8988T (cell line): ENCODE results near the gene FYCO1.
"Not testable (repeated sequence)": the region's sequence is repeated elsewhere in the genome, so short reads cannot be mapped to it uniquely, and the experiment has no call there.

Experiments used
- DNase-seq: peaks from one replicate; pipeline ENCODE4 v3.0.0; 2011

FYCO1 gene

GRCh38 chr3:46008058-46008457, 12.4 kb upstream of the FYCO1 start:
- no peak for DNase-seq

GRCh38 chr3:46007280-46007679, 11.7 kb upstream of the FYCO1 start:
- no peak for DNase-seq

GRCh38 chr3:46006238-46007032, 10.8 kb upstream of the FYCO1 start:
- no peak for DNase-seq

DNA sequence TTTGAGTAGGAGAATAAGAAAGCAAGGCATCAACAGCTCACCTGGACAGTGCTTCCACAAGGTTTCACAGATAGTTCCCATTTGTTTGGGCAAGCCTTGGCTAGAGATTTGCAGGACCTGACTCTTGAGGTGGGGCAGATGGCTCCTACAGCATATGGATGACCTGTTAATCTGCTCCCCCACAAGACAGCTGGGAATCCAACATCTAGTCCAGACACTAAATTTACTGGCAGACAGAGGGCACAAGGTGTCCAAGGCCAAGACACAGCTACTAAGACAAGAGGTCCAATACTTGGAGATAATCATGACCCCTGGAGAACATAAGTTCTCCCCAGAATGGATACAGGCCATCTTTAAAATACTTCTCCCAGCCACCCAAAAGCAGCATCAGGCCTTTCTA, 8.1 kb upstream of the FYCO1 start:
- DNase-seq = not testable (repeated sequence)

DNA sequence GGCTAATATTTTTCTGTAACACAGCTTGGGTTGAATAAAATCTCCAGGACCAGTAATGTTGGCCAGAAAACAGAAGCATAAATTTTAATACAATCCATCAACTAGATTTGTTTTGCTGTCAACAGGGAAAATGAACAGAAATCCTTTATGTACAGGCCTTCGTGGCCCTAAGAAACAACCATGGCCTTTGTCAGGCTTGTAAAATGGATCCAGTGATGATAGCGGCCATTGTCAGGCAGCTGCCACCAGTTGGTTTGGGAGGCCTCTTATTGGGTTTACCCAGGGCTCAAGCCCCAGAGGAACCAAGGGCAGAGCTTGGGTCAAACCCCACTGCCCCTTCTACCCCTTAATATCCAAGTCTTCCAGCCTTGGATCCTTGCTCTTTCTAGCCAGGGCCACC, 5.6 kb upstream of the FYCO1 start:
- DNase-seq = no peak

DNA sequence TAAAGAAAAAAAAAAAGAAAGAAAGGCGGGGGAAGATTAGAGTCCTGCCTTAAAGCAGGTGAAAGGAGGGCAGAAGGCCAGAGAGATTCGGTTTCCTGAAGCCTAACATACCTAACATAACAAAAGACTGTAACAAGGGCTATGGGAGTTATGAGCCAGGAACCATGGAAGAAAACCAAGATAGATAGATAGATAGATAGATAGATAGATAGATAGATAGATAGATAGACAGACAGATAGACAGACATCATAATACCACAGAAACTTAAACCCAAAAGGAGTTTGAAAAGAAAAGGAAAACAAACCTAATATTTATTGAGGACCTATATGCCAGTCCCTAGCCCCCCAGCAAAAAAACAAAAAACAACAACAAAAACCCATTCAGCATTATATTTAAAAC, 2.3 kb upstream of the FYCO1 start:
- no peak for DNase-seq

DNA sequence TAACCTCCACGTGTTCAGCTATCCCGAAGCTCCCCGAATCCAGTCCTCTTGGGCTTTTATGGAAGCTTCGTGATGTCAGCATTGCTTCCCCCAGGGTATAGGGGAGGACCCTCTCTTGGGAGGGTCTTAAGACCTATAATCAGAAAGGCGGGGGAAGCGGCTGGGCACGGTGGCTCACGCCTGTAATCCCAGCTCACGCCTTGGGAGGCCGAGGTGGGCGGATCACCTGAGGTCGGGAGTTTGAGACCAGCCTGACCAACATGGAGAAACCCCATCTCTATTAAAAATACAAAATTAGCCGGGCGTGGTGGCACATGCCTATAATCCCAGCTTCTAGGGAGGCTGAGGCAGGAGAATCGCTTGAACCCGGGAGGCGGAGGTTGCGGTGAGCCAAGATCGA, 1.9 kb upstream of the FYCO1 start:
- DNase-seq = not testable (repeated sequence)

DNA sequence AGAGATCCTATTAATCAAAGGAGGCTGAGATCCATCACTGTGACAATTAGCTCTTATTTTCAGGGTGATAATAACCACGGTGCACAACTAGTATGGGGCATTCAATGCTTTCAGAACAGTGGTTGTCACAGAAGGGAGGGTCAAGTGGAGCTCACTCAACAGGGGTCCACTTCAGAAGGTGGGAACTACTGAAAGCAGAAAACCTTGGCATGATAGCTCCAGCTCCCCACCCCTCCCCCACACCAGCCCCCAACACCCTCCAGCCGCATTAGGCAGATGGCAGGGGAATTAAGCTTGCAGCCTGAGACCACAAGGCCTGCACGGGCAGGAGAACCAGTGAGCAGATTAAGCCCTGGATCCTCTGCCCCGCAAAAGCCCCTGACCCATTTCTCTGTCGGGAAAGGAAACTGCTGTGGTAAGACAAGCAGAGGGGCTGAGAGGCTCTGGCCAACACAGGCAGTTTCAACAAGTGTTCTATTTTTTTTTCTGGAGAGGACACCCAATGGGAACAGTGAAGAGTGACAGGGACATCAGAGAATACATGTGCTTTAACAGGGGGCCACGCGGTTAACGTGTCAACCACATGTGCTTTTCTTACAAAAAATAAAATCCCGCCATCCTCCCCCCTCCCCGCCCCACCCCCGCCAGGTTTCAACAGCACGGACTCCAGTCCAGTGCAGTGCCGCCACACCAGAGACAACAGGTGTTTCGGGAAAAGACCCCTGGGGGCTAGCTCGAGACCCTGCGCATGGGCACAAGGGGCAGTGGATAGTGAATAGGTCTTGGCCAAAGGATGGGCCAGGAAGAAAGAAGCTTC, 997 bp downstream of the FYCO1 start:
- DNase-seq = peak; percentile 34

DNA sequence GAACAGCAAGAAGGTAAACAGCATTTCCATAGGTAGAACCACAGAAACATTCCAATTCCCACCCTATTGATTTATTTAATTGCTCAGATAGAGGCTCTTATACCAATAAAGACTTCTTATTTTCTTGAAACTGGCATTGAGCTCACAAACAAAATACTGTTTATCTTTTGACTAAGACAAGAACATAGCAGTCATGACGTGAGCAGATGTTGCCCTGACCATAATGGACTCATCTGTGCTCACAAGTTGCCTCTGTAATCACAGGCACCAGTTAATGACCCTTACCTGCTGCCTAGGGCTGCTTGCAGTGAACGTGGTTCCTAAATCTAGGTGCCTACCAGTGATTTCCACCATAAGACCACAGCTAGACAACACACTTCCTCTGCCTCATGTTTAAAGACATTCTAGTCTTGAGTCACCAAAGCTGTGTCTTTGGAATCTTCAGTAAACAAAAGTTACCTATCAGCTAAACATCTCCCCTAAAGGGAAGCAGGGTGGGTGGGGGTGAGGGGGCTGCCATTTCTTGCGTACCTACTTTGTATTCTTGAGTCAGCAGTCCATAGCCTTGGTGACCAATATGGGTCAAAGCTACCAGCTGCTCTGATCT, 2.1 kb downstream of the FYCO1 start:
- no peak for DNase-seq

- no peak for DNase-seq
Measured at GRCh38 chr3:45992821-45993221, 2.8 kb downstream of the FYCO1 start.

DNA sequence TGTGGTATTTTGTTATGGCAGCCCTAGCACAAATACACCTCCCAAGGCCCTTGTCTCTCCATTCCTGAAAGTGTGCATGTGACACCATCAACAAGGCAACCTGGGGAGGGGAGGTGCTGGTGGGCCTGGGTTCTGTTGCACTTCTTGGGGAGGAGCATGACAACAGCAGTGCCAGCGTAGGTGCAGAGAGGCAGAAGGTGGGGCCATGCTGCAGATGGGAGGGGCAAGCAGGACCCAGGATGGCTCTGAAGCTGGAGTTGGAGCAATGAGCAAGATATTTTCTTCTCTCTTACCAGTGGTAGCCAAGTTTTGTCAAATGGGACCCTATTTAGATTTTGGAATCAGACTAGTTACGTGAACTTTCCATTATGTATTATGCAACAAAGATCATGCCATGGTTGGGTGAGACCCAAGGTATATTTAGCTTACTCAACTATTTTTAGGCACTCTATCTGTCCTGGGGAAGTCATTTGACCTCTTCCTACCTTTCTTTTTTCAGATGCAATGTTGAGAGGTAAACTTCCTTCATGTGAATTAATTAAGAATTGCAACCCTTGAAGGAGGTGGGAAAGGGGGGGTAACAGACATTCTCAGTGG, 3.4 kb downstream of the FYCO1 start:
- DNase-seq = no peak

DNA sequence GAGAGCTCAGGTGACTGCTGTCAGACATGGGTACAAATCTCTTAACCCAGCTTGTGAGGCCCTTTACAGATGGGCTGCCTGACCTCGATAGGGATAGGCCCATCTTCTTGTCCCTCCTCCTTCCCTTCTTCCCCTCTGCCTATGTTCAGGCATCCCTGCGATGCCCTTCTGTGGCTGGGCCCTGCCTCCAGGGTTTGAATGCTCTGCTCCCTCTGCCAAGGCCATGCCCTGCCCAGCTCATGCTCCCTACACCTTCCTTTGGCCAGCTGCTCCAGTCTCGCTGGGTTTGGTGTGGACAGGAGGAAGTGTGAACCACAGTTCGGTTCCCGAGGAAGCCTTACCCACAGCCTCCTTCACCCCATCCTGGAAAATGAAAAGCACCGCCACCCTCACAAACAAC, 4.3 kb downstream of the FYCO1 start:
- no peak for DNase-seq

DNA sequence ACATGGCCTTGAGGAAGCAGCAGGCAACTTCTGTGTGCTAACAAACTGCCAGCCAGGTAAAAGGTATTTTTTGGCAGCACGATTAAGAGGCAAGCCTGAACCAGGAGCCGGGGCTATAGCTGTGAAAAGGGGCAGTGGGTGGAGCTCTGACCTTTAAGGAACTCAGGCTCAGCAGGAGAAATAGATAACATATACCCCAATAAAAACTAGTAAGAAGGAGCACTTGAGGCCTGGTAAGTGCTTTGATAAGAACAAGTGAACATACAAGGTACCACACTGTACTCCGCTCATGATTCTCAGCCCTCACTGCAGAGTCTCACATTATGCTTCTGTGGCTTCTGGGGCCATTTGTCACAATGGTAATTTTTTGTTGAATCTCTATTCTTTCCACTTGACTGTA, 5.4 kb downstream of the FYCO1 start:
- DNase-seq = no peak

- no peak for DNase-seq
Measured at GRCh38 chr3:45988804-45989203, 6.8 kb downstream of the FYCO1 start.

DNA sequence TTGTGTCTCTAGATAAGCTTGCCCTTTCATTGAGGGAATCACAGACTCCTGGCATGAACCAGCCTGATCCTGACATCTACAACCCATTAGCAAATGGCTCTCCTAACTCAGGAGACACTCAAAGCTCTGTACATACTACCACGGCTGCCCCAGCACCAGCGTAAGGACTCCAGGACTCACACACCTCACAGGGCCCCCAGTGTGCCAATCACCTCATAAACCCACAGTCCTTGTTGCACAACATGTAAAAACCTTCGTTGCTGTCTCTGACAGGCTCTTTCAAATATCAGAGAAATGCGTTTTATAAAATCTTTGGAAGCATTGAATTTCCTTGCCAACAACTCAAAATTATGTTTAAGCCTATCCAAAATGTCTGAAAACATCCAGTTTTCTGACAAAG, 7.3 kb downstream of the FYCO1 start:
- no peak for DNase-seq

DNA sequence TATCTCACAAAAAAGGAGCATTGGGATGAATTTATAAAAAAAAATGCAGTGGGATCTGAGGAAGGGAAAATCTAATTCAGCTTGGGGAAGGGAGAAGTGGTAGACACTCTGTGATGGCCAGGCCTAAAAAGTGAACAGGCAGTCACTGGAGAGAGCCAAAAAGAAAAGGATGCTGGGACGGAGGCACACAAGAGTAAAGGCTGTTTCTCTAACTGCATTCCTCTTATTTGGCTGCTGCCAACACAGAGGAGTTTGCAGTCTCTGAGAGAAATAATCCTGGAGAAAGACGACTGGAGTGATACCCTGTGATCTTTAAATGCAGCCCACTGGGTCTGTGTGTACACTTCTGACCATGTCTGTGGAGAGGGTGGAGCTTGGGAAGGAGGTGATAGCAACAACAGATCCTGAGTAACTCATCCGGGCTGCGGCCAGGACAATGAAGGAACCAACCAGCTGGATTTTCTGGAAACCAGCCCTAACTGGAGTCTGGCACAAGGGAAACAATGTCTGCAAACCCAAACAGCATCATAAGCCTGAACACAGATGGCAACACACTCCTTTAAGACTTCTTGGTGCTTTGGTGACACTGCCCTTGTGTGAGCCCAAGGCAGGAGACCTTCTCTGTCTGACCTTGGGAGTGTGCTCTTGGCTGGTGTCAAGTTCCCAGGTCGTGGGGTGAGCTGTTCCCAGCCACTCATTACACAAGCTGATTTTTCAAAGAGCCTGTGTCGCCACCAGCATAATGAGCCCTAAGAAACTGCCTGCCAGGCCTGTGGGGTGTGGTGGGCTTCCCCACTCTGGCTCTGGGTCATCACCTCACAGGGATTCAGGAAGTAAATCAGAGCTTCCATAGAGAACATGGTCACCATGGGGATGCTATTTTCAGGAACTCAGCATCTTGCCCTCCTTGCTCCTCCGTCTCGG, 8.0 kb downstream of the FYCO1 start:
- DNase-seq = no peak

DNA sequence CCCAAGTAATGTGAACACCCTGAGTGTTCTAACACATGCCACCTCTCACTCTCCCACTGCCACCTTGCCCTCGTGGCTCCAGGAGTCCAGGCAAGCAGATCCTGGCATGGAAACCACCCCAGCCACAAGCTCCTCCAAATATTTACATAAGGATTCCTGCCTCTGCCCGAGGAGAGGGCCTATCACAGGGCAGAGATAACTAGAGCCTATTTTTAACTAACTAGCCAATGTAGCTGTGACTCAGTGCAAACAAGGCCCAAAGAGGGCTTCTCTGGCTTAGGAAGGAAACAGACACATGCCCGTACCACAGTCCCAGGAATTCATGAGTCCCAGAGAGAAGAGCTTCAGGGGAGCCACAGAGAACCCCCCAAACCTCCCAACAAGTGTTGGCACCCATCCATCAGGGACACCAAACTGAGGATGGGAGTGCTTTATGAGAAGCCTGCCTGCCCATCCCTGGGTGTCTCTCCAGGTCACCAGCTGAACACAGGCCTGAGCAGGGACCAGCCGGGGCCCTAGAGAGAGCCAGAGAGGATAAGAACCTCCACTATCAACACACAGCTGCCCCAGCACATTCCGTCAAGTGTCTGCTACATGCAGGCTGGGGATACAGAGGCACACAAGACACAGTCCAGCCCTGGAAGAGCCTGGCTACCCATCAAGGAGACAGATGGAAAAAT, 9.2 kb downstream of the FYCO1 start:
- no peak for DNase-seq

GRCh38 chr3:45985532-45986302, 9.9 kb downstream of the FYCO1 start:
- DNase-seq = no peak

DNA sequence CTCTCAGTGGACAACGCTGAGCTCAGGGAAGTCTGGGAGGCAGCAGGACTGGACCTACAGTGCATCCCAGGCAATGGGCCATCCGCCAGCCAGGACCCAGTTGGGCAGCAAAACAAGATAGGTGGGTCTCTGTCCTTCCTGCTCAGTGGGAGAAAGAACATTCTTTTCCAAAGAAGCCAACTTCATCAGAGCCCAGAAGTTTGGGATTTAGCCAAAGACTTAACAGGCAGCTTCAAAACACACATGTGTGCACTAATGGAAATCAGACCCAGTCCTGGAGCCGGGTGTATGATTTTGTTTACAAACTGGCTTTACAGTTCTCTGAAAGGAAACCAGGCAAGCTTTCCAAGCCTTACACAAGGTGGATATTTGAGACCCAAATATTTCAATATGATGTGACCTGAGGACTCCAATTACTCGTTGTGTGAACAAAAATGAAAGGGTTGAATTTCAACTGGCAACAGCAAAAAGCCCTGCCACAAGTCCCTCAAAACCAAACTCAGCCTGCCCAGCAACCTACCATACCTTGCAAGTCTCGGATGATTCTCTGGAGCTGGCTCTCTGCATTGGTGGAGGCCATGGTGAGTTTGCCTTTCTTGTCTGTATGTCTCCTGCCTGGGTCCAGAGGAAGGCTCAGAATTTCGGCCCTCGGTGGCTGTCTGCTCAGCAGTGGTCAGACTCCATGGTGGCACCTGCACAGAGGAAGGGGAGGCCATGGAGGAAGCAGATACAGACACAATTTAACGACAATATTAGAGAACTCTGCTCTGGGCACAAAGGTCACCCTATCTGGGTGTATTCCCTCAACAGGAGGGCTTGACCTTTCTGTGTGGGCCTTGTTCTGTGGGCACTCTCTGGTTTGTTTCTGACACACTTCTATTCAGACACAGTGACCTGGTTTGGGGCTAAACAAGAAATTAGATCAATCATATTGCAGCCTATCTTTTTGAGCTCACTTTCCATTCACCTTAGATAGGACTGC, 11.0 kb downstream of the FYCO1 start:
- DNase-seq = no peak

- DNase-seq = no peak
Measured at GRCh38 chr3:45983770-45984169, 11.9 kb downstream of the FYCO1 start.
